Measurements from ENCODE around the gene RAB43. TPM values are rescaled to one million over a fixed set of nuclear protein-coding genes. Genes with fewer than 3 reads are reported as not detected.
"Not testable (repeated sequence)": the region's sequence is repeated elsewhere in the genome, so short reads cannot be mapped to it uniquely, and the experiment has no call there.

Gene RAB43
- total RNA-seq, 2 experiments from 2014 or later, result 56.0 to 58.7 TPM

- DNase-seq (peak; percentile 30), ATAC-seq (peak; percentile 77)
- Mint-ChIP-seq H3K9me3 (ENCODE audit: insufficient read depth) (peaks cover 7% of the 10 kb centered on the region), H3K27ac (peak overlapping the region; percentile 39), H3K4me1 (ENCODE audit: low read depth) (peaks cover 25% of the 10 kb centered on the region), H3K4me3 (peak overlapping the region; percentile 58), H3K27me3 (ENCODE audit: low read depth) (peaks cover 2% of the 10 kb centered on the region), H3K36me3 (ENCODE audit: low read depth) (peaks cover 7% of the 10 kb centered on the region)
- POLR2A ChIA-PET, result interaction anchor here (0.8 to 6.3 kb wide), 10 partner anchors 15 to 248 kb away, joined by 3 to 55 read pairs (median 4); partner anchors contain the start of gene RAB43
- CTCF ChIA-PET, result interaction anchor here (0.8 to 8.8 kb wide), 12 partner anchors 16 to 248 kb away, joined by 3 to 116 read pairs (median 10); partner anchors contain the start of gene RAB43
Observed at GRCh38 chr3:129068291-129068886, 53.2 kb downstream of the RAB43 start.

DNA sequence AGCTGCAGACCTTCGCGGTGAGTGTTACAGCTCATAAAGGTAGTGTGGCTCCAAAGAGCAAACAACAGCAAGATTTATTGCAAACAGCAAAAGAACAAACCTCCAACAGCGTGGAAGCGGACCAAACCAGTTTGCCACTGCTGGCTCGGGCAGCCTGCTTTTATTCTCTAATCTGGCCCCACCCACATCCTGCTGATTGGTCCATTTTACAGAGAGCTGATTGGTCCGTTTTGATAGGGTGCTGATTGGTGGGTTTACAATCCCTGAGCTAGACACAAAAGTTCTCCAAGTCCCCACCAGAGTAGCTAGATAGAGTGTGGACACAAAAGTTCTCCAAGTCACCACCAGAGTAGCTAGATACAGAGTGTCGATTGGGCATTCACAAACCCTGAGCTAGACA, 53.9 kb downstream of the RAB43 start:
- not testable (repeated sequence) for H3K36me3 Mint-ChIP-seq (ENCODE audit: low read depth); H3K27me3 Mint-ChIP-seq (ENCODE audit: low read depth); H3K9me3 Mint-ChIP-seq (ENCODE audit: insufficient read depth)
- CTCF ChIA-PET, result interaction anchor here (1.3 to 8.8 kb wide), 8 partner anchors 15 to 97 kb away, joined by 4 to 116 read pairs (median 13); partner anchors contain the start of gene RAB43
- POLR2A ChIA-PET, result interaction anchor here (1.1 to 6.3 kb wide), 5 partner anchors 14 to 249 kb away, joined by 3 to 55 read pairs (median 9); partner anchors contain the start of gene RAB43
- Mint-ChIP-seq H3K4me1 (ENCODE audit: low read depth) (peaks cover 25% of the 10 kb centered on the region), H3K27ac (peak overlapping the region; percentile 39), H3K4me3 (peak overlapping the region; percentile 31)
- DNase-seq (peak; percentile 44), ATAC-seq (peak; percentile 16)

- H3K4me3 Mint-ChIP-seq, result no peak overlapping the region
- POLR2A ChIA-PET, result interaction anchor here (6.3 kb wide), 1 partner anchor 53 kb away, joined by 55 read pairs; the partner anchor contains the start of gene RAB43
- H3K36me3 Mint-ChIP-seq (ENCODE audit: low read depth), result peaks cover 7% of the 10 kb centered on the region
- ATAC-seq (no peak), DNase-seq (no peak)
- peaks cover 7% of the 10 kb centered on the region for H3K9me3 Mint-ChIP-seq (ENCODE audit: insufficient read depth)
- peaks cover 25% of the 10 kb centered on the region for H3K4me1 Mint-ChIP-seq (ENCODE audit: low read depth)
- H3K27ac Mint-ChIP-seq, result no peak overlapping the region
- CTCF ChIA-PET, result interaction anchor here (8.8 kb wide), 1 partner anchor 13 kb away, joined by 116 read pairs; no protein-coding TSS in a partner anchor
- H3K27me3 Mint-ChIP-seq (ENCODE audit: low read depth), result peaks cover 2% of the 10 kb centered on the region
Observed at GRCh38 chr3:129065720-129066073, 55.9 kb downstream of the RAB43 start.

DNA sequence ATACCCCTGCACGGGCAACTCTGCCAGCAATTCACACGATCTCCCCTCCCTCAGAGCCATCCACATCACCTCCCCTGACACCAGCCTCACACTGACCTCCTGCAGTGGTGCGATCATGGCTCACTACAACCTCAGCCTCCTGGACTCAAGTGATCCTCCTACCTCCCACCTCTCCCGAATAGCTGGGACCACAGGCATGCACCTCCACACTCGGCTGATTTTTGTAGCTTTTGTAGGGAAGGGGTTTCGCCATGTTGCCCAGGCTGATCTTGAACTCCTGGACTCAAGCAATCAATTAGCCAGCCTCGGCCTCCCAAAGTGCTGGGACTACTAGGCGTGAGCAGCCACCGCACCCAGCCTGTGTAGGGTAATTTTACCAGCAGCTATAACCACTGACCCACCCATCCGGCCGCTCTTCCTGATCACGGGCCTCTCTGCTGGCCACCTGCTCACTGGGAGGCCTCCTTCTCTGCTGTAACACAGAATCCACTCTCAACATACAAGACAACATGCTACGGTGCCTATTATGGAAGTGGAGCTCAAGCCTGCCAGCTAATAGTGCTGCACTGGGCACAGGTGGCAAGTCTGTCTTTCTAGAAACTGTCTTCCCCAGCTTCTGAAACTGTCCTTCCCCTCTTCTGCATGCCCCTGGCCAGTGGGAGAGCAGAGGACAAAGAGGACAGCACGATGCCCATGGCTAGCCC, 56.4 kb downstream of the RAB43 start:
- Mint-ChIP-seq H3K4me1 (ENCODE audit: low read depth) (peaks cover 20% of the 10 kb centered on the region), H3K27me3 (ENCODE audit: low read depth) (peaks cover 2% of the 10 kb centered on the region)

DNA sequence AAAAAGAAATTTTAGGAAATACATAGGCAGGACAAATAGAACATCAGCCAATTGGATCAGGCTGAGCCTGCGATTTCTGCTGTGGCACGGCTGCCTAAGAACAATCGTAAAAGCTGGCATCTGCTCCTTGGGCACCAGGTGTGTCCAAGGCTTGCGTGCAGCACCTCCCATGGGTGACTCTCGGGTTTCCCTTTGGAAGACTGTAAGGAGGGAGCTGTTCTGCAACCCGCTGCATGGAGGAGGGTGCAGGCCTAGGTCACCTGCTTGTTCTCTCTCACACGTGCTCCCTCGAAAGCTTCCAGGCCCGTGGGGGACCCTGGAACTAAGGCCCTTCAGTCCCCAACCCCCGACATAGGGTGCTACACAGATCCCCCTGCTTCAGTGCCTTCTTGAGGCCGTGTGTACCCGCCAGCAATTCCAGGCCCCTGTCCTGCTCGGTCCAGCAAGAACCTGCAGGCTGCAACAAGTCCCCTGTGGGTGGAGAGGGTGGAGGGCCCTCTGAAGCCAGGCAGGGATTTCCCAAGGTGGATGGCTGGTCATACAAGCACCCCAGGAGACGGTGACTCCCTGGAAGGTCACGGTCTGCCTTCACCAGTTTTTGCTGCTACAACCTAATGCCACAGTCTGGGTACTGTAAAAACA, 57.6 kb downstream of the RAB43 start:
- ChIA-PET CTCF (interaction anchor here (0.6 to 8.8 kb wide), 2 partner anchors 12 to 181 kb away, joined by 3 to 116 read pairs; no protein-coding TSS in a partner anchor), POLR2A (no interaction called here)
- Mint-ChIP-seq H3K27ac (no peak overlapping the region), H3K36me3 (ENCODE audit: low read depth) (peaks cover 2% of the 10 kb centered on the region), H3K4me1 (ENCODE audit: low read depth) (peaks cover 8% of the 10 kb centered on the region), H3K27me3 (ENCODE audit: low read depth) (peaks cover 2% of the 10 kb centered on the region), H3K9me3 (ENCODE audit: insufficient read depth) (no peaks in the 10 kb centered on the region), H3K4me3 (no peak overlapping the region)
- ATAC-seq (no peak), DNase-seq (no peak)

More for the DNA sequence above, 56.4 kb downstream of the RAB43 start:
- H3K36me3 Mint-ChIP-seq (ENCODE audit: low read depth), result peaks cover 7% of the 10 kb centered on the region
- no peak overlapping the region for H3K4me3 Mint-ChIP-seq
- ATAC-seq (no peak), DNase-seq (no peak)
- H3K27ac Mint-ChIP-seq, result no peak overlapping the region
- peaks cover 7% of the 10 kb centered on the region for H3K9me3 Mint-ChIP-seq (ENCODE audit: insufficient read depth)
- CTCF ChIA-PET, result interaction anchor here (8.8 kb wide), 1 partner anchor 13 kb away, joined by 116 read pairs; no protein-coding TSS in a partner anchor
- POLR2A ChIA-PET, result interaction anchor here (6.3 kb wide), 1 partner anchor 54 kb away, joined by 55 read pairs; the partner anchor contains the start of gene RAB43

DNA sequence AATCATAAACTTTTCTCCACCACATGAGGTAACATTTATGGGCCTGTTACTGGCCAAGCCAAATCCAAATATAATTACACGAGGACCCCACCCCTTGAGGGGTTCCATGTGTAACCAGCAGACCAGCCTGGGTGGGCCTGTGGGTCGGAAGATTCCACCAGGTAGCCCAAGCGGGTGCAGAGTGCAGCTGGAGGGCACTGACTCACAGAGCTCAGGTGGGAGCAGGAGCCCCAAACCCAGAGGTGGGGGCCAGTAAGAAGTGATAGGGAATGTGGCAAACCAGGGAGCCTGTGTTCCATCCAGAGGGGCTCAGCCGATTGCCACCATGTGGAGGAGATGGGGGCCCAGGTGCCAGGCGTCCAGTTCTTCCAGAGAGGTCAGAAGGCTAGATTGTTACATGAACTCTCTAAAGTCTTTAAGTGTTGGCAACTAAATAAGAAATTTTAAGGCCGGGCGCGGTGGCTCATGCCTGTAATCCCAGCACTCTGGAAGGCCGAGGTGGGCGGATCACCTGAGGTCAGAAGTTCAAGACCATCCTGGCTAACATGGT, 58.4 kb downstream of the RAB43 start:
- ChIA-PET CTCF (interaction anchor here (8.8 kb wide), 1 partner anchor 11 kb away, joined by 116 read pairs; no protein-coding TSS in a partner anchor), POLR2A (no interaction called here)
- peaks cover 2% of the 10 kb centered on the region for H3K36me3 Mint-ChIP-seq (ENCODE audit: low read depth)
- no peak overlapping the region for H3K4me3 Mint-ChIP-seq
- DNase-seq, result no peak
- H3K4me1 Mint-ChIP-seq (ENCODE audit: low read depth), result peaks cover 12% of the 10 kb centered on the region
- no peak overlapping the region for H3K27ac Mint-ChIP-seq
- no peak for ATAC-seq
- H3K9me3 Mint-ChIP-seq (ENCODE audit: insufficient read depth), result no peaks in the 10 kb centered on the region
- H3K27me3 Mint-ChIP-seq (ENCODE audit: low read depth), result peaks cover 2% of the 10 kb centered on the region

DNA sequence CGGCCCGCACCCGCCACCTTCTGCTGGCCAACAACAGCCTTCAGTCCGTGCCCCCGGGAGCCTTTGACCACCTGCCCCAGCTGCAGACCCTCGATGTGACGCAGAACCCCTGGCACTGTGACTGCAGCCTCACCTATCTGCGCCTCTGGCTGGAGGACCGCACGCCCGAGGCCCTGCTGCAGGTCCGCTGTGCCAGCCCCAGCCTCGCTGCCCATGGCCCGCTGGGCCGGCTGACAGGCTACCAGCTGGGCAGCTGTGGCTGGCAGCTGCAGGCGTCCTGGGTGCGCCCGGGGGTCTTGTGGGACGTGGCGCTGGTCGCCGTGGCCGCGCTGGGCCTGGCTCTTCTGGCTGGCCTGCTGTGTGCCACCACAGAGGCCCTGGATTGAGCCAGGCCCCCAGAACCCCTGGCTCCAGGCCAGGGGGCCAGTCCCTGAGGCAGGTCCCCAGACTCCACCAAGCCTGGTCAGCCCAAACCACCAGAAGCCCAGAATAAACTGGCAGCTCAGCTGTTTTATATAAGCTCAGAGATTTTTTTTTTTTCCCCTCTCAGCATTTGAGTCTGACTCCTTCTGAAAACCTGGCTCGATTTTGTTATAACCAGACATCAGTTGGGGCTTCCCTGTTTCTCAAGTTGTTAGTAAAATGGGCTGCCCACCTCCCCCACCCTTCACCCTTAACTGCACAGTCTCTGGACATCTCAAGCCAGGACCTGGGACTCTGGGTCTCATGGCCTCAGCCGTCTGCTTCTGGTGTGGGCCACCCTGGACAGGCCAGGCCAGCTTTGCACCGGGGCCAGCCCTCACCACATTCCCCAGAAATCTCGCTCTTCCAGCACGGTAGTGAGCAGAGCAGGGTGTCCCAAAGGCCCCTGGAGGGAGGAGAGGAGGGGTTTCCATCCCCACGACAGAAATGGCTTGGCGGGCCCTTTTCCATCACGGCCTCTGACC, 59.4 kb downstream of the RAB43 start:
- H3K27ac Mint-ChIP-seq, result no peak overlapping the region
- no peak for ATAC-seq
- H3K9me3 Mint-ChIP-seq (ENCODE audit: insufficient read depth), result no peaks in the 10 kb centered on the region
- DNase-seq, result no peak
- no peaks in the 10 kb centered on the region for H3K36me3 Mint-ChIP-seq (ENCODE audit: low read depth)
- ChIA-PET CTCF (interaction anchor here (8.8 kb wide), 1 partner anchor 10 kb away, joined by 116 read pairs; no protein-coding TSS in a partner anchor), POLR2A (interaction anchor here (0.7 kb wide), 1 partner anchor 9 kb away, joined by 4 read pairs; no protein-coding TSS in a partner anchor)
- H3K27me3 Mint-ChIP-seq (ENCODE audit: low read depth), result peaks cover 3% of the 10 kb centered on the region
- peaks cover 6% of the 10 kb centered on the region for H3K4me1 Mint-ChIP-seq (ENCODE audit: low read depth)
- no peak overlapping the region for H3K4me3 Mint-ChIP-seq

- Mint-ChIP-seq H3K27me3 (ENCODE audit: low read depth) (peaks cover 7% of the 10 kb centered on the region), H3K27ac (no peak overlapping the region), H3K9me3 (ENCODE audit: insufficient read depth) (no peaks in the 10 kb centered on the region), H3K4me3 (no peak overlapping the region), H3K4me1 (ENCODE audit: low read depth) (peaks cover 6% of the 10 kb centered on the region), H3K36me3 (ENCODE audit: low read depth) (no peaks in the 10 kb centered on the region)
- ChIA-PET POLR2A (no interaction called here), CTCF (no interaction called here)
- no peak for ATAC-seq
- no peak for DNase-seq
Observed at GRCh38 chr3:129061023-129061887, 60.3 kb downstream of the RAB43 start.

DNA sequence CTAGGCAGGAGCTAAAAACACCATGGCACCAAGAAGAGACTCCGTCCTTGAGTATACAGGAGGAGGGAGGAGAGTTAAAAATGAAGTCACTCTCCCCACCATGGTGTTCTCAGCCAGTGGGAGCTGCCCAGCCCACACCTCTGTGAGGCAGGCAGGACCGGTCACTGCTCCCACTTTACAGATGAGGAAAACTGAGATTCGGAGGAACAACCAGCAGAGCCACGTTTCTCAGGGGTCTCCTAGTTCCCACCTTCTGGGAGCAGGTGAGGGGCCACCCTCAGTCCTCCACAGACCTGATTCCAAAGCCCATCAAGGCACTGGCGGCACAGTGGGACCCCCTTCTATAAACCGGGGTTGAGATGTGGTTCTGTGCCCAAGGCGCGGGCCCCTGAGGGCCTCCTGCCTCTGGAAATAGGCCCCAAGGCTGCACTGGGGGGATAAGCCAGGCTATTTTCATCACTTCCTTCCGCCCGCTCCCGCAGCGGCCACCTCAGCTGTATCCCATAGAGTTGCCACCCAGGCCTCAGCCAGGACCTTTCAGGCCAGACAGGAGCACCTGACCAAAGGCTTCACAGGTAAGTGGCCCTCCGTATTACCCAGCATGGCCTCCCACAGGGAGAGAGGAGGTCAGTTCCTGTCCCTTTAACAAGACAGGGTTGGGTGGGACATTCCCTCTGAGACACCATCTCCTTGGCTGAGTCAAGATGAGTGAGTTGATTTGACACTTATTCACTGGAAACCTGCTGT, 61.2 kb downstream of the RAB43 start, which contains the start of gene GP9:
Gene GP9 (plus strand): TSS at position 504 of the 747 bp plus-strand sequence. CDS start 961 bp downstream, outside the sequence.
- Mint-ChIP-seq H3K9me3 (ENCODE audit: insufficient read depth) (no peaks in the 10 kb centered on the region), H3K4me3 (no peak within 1 kb of the TSS), H3K27ac (no peak within 1 kb of the TSS), H3K36me3 (ENCODE audit: low read depth) (no peaks in the 10 kb centered on the region), H3K4me1 (ENCODE audit: low read depth) (peaks cover 6% of the 10 kb centered on the region), H3K27me3 (ENCODE audit: low read depth) (peaks cover 7% of the 10 kb centered on the region)
- ATAC-seq (no peak), DNase-seq (no peak)
- POLR2A ChIA-PET, result no interaction called here
- CTCF ChIA-PET, result interaction anchor here (1.2 kb wide), 1 partner anchor 34 kb away, joined by 3 read pairs; no protein-coding TSS in a partner anchor
